Stimulated activated CD4-positive, alpha-beta T cell treated with anti-CD3 and anti-CD28 coated beads, Interleukin-1b, Interleukin-23, amount 100 ng/mL, for 24 hours (primary cell): ENCODE results near the gene MRPL51.

ENCODE experiments used
- DNase-seq, 4 experiments: peaks; one replicate each; pipeline ENCODE4 v3.0.0-alpha.2; 2020; ENCODE audit warnings: low read depth in 4 of 4, low spot score in 1 of 4

MRPL51 gene

DNA sequence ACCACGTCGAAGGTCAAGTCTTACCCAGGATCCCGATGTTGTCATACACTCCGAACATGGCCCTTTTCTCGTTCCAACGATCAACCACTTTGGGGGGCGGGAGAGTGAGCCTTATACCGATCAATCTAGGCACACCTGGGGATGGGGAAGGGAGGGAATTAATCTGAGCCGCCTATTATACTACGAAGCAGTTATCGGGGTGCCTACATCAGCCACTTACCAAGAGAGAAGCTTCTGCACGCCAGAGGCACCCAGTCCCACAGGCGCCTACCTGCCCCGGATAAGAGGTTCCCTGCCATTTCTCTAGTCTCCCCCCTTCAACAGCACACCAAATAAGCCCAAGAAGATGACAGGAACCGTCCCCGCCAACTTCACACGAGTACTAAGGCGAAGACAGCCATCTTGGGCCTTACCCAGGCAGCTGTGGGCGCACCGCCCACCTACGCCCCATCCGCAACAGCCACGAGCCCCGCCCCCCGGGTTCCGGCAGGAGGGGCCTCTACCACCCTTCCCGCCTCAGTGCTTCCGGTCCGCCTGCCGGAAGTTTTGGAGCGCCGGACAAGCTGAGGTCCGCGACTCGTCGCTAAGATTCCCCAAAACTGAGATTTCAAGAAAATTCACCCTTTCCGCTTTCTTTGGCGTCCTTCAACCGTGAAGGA lies at the start of gene MRPL51:
MRPL51 (minus strand) TSS at position 425 of the 659 bp plus-strand sequence; CDS start at position 299, 126 bp downstream.
- DNase-seq, result peak; percentile 90 to 99 (median 96)

DNA sequence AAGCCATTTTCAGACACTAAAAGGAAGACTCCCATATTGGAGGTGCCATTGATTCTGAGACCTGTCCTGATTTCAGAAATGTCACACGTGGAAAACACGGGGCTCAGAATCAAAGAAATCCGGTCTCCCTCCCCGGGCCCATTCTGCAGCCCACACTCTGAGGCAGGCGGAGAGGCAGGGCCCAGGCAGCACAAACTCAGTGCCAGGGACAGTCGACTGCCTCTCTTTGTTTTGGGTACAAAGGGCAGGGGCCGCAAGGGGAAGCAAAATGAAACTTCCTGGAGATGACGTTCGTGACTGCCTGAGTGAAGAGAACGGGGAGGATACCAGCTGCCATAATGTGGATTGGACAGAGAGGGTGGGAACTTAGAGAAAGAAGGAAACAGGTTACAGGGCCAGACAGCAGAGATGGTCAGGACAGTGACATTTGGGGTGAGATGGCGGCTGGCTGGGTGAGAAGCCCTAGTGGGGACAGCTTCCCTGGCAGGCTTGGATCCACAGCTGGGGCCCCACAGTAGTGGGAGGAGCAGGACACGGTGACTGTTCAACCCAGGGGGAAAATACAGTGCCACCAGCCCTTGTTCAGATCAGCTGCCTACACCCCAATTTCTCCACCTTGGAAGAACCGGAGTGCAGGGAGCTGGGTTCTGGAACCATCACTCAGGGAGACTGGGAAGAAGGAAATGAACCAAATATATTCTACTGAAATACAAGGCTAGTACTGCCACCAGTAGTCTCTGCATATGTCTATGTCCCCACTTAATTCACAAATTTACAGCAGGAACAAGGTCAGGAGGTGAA lies 49.3 kb upstream of the MRPL51 start:
- no peak for DNase-seq

GRCh38 chr12:6541371-6542165 lies 48.5 kb upstream of the MRPL51 start:
- DNase-seq, result no peak

- DNase-seq, result peak in 2 of 4 experiments; percentile 45 to 46
Observed at GRCh38 chr12:6540181-6540877, 47.3 kb upstream of the MRPL51 start.

DNA sequence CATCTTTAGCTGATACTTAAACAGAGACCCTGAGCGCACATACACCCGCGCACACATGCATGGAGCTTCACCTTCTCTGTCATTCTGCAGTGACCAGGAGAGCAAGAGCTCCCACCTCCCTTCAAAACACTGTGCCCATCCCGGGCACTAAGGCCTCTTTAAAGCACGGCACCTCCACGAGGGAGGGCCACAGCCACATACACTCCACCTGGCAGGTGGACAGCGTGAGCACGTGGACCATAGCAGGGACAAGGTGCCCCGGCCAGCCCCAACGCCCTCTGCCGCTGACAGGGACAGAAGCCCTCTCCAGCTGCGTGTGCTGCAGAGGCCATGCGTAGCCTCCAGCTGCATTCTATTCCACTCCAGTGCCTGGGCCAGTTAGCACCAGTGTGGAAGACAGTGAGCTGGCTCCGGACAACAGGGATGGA lies 46.7 kb upstream of the MRPL51 start:
- no peak for DNase-seq

GRCh38 chr12:6539314-6539682 lies 46.2 kb upstream of the MRPL51 start:
- no peak for DNase-seq

- peak in 1 of 4 experiments; percentile 34 for DNase-seq
Observed at GRCh38 chr12:6538420-6539313, 45.6 kb upstream of the MRPL51 start.

DNA sequence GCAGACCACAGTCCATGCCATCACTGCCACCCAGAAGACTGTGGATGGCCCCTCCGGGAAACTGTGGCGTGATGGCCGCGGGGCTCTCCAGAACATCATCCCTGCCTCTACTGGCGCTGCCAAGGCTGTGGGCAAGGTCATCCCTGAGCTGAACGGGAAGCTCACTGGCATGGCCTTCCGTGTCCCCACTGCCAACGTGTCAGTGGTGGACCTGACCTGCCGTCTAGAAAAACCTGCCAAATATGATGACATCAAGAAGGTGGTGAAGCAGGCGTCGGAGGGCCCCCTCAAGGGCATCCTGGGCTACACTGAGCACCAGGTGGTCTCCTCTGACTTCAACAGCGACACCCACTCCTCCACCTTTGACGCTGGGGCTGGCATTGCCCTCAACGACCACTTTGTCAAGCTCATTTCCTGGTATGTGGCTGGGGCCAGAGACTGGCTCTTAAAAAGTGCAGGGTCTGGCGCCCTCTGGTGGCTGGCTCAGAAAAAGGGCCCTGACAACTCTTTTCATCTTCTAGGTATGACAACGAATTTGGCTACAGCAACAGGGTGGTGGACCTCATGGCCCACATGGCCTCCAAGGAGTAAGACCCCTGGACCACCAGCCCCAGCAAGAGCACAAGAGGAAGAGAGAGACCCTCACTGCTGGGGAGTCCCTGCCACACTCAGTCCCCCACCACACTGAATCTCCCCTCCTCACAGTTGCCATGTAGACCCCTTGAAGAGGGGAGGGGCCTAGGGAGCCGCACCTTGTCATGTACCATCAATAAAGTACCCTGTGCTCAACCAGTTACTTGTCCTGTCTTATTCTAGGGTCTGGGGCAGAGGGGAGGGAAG lies 44.7 kb upstream of the MRPL51 start:
- DNase-seq, result peak in 3 of 4 experiments; percentile 65 to 68 (median 66)

- DNase-seq, result peak in 1 of 4 experiments; percentile 15
Observed at GRCh38 chr12:6536894-6537579, 44.0 kb upstream of the MRPL51 start.

DNA sequence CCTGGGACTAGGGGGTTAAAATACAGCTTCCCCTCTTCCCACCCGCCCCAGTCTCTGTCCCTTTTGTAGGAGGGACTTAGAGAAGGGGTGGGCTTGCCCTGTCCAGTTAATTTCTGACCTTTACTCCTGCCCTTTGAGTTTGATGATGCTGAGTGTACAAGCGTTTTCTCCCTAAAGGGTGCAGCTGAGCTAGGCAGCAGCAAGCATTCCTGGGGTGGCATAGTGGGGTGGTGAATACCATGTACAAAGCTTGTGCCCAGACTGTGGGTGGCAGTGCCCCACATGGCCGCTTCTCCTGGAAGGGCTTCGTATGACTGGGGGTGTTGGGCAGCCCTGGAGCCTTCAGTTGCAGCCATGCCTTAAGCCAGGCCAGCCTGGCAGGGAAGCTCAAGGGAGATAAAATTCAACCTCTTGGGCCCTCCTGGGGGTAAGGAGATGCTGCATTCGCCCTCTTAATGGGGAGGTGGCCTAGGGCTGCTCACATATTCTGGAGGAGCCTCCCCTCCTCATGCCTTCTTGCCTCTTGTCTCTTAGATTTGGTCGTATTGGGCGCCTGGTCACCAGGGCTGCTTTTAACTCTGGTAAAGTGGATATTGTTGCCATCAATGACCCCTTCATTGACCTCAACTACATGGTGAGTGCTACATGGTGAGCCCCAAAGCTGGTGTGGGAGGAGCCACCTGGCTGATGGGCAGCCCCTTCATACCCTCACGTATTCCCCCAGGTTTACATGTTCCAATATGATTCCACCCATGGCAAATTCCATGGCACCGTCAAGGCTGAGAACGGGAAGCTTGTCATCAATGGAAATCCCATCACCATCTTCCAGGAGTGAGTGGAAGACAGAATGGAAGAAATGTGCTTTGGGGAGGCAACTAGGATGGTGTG lies 43.1 kb upstream of the MRPL51 start:
- DNase-seq, result no peak

DNA sequence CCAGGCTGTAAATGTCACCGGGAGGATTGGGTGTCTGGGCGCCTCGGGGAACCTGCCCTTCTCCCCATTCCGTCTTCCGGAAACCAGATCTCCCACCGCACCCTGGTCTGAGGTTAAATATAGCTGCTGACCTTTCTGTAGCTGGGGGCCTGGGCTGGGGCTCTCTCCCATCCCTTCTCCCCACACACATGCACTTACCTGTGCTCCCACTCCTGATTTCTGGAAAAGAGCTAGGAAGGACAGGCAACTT lies 42.6 kb upstream of the MRPL51 start:
- DNase-seq, result no peak

DNA sequence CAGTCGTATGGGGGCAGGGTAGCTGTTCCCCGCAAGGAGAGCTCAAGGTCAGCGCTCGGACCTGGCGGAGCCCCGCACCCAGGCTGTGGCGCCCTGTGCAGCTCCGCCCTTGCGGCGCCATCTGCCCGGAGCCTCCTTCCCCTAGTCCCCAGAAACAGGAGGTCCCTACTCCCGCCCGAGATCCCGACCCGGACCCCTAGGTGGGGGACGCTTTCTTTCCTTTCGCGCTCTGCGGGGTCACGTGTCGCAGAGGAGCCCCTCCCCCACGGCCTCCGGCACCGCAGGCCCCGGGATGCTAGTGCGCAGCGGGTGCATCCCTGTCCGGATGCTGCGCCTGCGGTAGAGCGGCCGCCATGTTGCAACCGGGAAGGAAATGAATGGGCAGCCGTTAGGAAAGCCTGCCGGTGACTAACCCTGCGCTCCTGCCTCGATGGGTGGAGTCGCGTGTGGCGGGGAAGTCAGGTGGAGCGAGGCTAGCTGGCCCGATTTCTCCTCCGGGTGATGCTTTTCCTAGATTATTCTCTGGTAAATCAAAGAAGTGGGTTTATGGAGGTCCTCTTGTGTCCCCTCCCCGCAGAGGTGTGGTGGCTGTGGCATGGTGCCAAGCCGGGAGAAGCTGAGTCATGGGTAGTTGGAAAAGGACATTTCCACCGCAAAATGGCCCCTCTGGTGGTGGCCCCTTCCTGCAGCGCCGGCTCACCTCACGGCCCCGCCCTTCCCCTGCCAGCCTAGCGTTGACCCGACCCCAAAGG lies 42.1 kb upstream of the MRPL51 start:
- DNase-seq, result peak in 3 of 4 experiments; percentile 56 to 75 (median 59)

- DNase-seq, result peak in 3 of 4 experiments; percentile 63 to 78 (median 66)
Observed at GRCh38 chr12:6534695-6534944, 41.6 kb upstream of the MRPL51 start.

- peak; percentile 71 to 88 (median 83) for DNase-seq
Observed at GRCh38 chr12:6533923-6534694, 41.0 kb upstream of the MRPL51 start, which contains the start of gene GAPDH. TSS of gene GAPDH (plus strand) at chr12:6534517. CDS start at chr12:6534833, 316 bp downstream.

DNA sequence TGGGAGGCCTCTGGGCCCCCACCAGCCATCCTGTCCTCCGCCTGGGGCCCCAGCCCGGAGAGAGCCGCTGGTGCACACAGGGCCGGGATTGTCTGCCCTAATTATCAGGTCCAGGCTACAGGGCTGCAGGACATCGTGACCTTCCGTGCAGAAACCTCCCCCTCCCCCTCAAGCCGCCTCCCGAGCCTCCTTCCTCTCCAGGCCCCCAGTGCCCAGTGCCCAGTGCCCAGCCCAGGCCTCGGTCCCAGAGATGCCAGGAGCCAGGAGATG lies 40.5 kb upstream of the MRPL51 start:
- DNase-seq, result peak in 1 of 4 experiments; percentile 45

DNA sequence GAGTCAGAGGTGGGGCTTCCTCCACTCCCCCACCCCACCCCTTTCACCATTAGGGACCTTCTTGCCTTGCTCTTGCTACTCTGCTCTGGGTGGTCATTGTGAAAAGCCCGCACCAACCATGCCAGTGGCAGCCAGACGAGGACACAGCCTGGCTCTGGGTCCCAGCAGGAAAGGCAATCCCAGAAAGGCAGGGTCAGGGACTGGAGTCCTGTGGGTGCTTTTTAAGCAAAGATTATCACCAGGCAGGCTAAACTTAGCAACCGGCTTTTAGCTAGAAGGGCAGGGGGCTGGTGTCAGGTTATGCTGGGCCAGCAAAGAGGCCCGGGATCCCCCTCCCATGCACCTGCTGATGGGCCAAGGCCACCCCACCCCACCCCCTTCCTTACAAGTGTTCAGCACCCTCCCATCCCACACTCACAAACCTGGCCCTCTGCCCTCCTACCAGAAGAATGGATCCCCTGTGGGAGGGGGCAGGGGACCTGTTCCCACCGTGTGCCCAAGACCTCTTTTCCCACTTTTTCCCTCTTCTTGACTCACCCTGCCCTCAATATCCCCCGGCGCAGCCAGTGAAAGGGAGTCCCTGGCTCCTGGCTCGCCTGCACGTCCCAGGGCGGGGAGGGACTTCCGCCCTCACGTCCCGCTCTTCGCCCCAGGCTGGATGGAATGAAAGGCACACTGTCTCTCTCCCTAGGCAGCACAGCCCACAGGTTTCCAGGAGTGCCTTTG lies 40.0 kb upstream of the MRPL51 start:
- peak in 1 of 4 experiments; percentile 59 for DNase-seq
